Fibroblast of skin of left biceps (primary cell): ENCODE results near the gene RECQL5.
A peak's percentile ranks its signal among the peaks of the same experiment; 100 is the strongest.

Source experiments
- DNase-seq, 2 experiments: peaks; one replicate each; pipeline ENCODE4 v3.0.0-alpha.2; 2013; ENCODE audit warnings: low read depth in 2 of 2

Gene RECQL5

DNA sequence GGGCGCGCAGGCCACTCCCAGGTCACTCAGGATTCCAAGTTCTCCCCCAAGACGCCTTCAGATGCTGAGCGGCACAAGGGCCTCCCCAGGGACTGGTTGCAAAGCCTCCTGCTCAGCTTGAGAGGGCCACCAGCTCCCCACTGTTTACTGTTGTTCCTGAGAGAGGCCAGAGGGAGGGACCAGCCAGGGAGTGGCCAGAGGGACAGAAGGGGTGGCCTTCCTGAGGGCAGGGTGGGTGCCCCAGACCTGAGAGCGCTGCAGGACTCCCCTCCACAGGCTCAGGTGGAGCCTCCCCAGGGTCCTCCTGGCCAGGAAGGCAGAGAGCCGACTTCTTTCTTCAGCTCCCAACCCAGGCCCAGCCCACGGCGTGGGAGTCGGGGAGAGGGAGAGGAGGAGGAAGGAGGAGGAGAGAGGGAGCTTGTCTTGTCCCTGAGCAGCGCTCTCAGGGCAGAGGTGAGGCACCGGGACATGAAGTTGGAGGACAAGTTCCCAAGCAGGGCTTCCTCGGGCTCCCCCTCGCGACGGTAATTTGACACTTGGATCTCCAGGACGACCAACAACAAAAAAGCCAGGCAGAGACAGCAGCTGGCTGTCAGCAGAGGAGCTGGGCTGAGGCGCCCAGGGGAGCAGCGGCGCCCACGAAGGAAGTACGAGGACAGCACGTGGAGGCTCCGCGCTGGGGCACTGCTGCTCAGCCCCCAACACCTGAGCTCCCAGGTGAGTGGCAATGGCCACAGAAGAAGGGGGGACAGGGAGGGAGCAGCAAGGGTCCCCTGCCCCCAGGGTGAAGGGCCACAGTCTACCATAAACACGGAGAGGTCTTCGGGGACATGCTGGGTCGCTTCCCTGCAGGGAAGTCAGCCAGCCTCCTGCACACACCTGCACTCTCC lies 33.2 kb downstream of the RECQL5 start:
- peak; percentile 44 to 56 for DNase-seq

DNA sequence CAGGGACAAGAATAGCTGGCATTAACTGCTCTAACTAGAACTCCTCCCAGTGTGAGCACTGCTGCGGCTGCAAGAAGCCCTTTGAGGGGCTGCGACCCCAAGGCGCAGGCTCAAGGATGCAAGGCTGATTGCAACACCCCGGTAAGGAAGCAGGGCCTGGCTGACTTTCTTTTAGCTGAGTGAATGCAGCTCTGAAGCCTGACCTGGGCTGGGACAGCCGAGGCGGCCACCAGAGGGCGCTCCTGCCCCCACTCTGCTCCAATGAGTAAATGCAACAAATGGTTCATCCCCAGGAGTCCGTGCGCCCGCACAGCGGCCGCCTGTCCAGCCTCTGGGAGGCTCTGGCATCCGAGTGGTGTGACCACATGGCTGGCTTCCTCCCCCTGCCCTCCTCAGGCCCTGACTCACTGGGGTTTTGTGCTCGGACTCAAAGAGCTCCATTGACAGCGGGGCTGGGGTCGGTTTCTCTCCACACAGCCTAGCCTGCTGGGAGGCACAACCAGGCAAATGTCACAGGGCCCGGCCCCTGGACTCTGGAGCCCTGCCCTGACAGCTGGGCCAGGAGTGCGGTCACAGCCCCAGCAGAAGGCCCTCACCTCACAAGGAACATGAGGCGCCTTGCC lies 34.0 kb downstream of the RECQL5 start, which contains the start of gene SMIM5:
Gene SMIM5, plus strand, starts transcription at position 572 of the 623 bp plus-strand sequence. CDS start 6,768 bp downstream, outside the sequence.
- peak; percentile 29 to 30 for DNase-seq

DNA sequence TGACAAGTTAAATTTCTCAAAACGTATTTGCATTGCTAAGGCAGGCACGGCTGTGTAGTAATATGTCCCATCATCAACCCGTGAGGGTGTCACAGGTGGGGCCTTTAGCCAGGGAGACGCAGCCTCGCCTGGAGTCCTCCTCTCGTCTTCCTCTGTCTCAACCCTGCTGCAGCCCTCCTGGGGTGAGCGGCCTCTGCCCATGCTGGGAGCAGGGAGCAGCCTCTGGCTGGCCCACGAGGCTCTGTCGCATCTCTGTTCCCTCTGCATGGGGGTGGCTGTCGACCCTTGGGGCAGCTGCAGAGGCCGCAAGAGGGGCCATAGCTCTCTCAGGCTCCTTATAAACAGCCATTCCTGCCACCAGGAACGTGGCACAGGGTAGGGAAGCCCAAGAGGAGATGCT lies 34.5 kb downstream of the RECQL5 start:
- DNase-seq: no peak

DNA sequence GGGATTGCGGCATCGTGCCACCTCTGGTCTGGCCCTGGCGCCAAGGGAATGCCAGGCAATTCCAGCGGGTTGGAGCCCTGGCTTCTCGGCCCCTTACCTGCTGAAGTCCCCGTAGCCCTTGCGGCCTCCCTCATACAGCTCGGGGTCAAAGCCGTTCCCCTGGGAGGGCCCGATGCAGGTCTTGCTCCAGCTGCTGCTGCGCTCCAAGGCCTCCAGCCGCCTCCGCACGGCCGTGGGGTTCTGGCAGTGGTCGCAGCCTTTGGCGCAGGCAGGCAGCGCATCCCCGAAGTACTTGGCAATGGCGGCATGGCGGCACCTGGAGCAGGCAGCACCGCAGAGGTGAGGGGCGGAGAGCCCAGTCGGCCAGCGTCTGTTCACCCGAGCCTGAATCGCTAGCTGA lies 35.6 kb downstream of the RECQL5 start:
- no peak for DNase-seq

DNA sequence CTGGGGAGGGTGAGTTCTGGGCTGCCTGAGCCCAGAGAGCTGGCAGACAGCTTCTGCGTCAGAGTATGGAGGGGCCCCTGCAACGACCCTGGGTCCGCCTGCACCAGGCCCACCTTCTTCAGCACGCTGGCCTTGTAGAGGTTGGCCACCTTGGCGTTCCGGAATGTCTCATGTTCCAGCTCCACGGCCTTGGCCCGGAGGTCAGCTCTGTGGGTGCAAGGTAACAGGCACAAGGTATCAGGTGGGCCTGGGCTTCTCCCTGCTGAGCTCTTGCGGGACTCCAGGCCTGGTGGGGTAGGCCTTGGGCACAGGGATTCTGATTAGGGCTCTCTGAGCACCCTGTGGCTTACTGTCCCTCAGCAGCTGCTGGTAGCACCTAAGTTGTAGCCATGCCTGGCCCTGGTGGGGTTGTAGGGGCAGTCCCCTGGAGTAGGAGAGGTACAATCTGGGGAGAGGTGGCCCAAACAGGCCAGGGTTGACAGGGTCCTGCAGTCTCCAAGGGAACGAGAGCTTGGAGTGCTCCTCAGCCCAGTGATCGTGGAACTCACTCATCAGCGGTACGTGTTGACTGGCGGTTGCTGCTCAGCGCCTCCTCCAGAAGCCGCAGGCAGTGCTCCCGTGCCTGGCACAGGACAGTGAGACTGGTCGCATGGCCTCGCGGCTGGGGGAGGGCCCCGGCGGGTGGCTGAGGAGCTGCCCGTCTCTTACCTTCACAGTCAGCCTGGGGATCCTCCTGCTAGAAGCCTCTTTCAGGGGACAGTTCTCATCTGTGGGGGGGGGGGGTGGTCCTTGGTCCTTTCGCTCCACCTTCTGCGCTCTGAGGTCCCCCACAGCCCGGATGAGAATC lies 36.7 kb downstream of the RECQL5 start:
- no peak for DNase-seq

DNA sequence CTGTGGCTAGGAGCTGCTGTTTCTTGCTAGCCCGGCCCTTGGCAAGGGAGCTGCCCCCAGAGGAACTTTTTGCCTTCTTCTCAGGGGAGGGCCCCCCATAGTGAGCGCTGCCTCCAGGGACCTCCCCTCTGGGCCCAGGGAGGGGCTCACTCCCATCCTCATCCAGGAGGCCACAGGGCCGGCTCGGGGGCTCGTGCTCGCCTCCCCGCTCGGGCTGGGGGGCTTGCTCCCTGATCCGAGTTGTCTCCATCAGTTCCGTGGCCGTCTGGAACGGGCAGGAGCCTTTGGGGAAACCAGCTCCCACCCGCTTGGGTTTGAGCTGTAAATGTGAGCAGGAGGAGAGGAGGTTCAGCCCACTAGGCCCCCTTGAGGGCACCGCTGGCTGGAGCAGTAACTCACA lies 37.8 kb downstream of the RECQL5 start:
- no peak for DNase-seq

DNA sequence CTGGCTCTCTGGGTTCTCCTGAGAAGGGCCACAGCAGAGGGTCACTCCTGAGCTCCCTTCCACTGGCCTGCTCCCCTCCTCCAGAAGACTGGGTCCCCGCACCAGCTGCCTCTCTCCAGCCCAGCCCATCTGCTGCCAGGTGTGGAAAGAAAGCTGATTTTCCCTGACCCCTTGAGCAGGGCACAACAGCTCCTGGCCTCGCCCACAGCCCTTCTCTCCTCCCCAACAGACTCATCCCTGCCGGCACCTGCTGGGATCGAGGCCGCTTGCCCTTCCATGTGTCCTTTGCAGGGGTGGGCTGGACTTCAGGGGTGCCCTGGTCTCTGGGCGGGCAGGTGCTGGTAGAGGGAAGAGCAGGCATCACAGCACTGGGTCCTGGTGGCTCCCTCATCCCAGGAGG lies 38.5 kb downstream of the RECQL5 start:
- DNase-seq: no peak

DNA sequence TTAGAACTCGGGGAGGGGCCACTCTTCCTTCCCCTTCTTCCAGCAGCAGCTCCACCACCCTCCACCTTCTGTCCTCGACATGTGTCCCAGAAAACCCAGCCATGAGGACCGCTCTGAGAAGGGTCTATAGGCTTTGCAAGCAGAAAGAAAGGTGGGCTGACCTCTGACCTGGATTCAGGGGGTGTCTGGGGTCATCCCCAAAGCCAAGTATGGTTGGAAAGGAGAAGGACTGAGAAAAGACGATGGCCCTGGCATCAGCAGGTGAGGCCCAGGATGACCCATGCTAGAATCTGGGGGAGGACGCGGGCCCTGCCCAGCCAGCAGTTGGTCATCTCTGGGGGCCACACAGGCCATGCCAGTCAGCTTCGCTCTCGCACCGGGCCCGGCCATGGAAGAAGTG lies 39.9 kb downstream of the RECQL5 start:
- no peak for DNase-seq

DNA sequence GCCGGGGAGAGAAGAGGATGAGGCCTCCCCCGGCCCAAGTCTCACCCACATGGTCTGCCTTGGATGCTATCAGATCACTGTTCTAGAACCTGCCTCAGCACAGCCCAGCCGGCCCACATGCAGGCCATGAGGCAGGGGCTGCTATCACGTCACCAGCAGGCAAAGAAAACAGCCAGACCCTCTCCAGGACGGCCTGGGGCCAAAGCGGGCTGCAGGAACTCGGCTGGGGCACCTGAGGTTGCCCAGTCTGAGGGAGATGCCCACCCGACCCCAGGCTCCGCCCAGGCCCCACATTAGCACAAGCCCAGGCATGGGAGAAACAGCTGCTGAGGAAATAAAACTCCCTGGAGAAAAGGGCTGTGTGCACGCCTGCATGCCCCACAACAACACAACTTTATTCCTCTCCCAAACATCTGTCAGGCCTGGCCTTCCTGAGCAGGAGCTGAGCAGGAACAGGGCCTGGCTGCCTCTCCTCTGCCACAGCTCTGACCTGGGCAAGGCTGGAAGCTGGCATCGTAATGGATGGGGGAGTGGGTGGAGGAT lies 40.4 kb downstream of the RECQL5 start:
- no peak for DNase-seq

DNA sequence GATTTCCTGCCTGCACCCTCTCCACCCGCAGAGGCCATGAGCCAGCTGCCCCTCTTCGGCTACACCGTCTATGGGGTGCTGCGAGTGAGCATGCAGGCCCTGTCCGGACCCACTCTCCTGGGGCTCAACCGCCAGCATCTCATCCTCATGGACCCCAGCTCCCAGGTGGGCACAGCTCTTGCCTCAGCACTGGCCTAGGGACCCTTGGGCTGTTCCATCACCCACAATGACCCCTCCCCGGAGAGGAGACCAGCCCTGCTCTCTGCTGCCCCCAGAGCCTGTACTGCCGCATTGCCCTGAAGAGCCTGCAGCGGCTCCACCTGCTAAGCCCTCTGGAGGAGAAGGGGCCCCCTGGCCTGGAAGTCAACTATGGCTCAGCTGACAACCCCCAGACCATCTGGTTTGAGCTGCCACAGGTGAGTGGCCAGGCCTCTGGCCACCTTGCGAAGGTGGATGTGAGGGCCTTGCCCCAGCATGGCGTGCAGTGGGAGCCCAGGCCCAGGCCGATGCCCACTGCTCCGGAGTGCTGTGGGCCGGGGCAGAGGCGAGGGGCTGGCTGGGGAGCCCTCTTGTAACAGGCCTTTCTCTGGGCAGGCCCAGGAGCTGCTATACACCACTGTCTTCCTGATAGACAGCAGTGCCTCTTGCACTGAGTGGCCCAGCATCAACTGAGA lies 41.0 kb downstream of the RECQL5 start:
- DNase-seq: no peak

DNA sequence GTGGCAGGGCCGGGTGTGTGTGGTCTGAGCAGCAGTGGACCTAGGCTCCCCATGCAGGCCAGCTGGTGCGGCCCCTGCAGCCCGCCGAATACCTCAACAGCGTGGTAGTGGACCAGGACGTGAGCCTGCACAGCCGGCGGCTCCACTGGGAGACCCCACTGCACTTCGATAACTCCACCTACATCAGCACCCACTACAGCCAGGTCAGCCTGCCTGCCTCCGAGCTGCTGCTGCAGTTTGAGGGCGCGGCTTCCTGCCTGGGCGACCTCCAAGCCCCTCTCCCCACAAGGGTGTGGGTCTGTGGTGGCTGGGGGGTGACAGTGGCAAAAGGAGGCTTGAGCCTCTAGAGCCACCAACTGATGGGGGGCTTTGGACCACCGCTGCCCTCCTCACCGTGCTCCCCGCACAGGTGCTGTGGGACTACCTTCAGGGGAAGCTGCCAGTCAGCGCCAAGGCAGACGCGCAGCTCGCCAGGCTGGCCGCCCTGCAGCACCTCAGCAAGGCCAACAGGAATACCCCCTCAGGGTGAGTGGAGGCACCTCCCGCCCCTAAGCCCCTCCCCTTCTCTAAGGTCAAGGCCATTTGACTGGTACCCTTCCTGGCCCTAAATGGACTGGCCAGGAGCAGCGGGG lies 42.1 kb downstream of the RECQL5 start:
- no peak for DNase-seq

DNA sequence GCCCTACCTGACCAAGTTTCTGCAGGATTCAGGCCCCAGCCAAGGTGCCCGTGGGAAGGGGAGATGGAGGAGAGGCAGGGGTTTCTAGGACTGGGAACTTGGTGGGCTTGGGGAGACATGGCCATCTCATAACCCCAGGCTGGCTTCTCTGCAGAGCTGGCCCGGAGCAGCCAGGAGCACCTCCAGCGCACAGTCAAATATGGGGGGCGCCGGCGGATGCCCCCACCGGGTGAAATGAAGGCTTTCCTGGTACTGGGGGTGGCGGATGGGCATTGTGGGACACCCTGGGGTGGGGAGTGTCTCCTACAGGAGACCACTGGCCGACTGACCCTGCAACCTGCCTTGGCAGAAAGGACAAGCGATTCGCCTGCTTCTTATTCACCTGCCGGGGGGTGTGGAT lies 42.9 kb downstream of the RECQL5 start:
- DNase-seq: no peak

DNA sequence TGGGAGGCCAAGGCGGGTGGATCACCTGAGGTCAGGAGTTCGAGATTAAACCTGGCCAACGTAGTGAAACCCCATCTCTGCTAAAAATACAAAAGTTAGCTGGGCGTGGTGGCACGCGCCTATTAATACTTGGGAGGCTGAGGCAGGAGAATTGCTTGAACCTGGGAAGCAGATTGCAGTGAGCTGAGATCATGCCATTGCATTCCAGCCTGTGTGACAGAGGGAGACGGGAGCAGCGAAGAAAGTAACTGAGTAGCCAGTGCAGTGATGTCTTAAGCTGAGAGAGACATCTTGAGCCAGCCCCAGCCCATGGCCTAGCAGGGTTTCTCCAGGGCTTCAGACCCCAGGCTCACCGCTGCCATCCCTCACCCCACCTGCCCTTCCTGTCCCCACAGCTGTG lies 43.6 kb downstream of the RECQL5 start:
- DNase-seq: no peak

DNA sequence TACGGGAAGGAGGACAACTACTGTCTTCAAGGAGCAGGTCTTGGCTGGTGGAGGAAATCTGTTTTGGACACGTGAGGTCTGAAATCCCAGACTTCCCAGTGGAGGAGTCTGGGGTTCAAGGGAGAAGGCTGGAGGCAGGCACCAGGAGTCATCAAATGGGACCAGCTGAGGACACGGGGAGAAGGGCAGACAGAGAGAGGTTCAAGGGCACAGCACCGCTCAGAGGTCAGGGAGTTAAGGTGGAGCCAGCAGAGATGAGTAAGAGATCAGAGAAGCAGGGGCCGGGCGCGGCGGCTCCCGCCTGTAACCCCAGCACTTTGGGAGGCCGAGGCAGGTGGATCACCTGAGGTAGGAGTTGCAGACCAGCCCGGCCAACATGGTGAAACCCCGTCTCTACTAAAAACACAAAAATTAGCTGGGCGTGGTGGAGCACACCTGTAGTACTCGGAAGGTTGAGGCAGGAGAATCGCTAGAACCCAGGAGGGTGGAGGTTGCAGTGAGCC lies 44.1 kb downstream of the RECQL5 start:
- no peak for DNase-seq

DNA sequence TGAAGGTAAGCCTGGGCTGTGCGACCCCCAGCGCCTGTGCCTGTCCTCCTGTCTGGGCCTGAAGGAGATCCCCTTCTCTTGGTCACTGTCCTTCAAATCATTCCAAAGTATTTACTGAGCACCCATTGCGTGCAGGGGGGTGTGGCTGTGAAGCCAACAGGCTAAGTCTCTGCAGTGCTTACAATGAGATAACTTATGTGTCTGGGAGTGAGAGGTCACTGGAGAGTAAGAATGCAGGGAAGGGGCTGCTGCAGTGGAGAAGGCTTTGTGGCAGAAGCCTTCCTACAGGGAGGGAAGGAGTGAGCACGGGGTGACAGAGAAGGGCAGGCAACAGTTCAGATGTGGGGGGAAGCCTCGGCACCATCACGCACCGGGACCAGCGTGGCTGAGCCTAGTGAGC lies 44.9 kb downstream of the RECQL5 start:
- DNase-seq: no peak

DNA sequence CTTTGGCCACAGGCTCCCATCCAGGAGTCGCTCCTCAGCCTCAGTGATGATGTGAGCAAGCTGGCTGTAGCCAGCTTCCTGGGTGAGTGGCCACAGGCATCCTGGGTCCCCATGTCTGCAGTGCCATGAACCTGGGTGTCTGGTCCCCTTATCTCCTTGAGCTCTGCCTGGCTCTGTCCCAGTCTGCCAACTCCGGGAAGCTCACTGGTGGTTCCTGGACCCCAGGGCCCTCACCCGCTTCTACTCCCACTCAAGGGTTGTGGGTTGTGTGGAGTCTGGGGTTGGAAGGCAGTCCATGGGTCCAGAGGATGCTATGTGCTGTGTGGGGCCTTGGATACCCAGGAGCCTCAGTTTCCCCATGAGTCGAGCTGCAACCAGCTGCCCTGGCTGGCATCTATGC lies 45.5 kb downstream of the RECQL5 start:
- no peak for DNase-seq

DNA sequence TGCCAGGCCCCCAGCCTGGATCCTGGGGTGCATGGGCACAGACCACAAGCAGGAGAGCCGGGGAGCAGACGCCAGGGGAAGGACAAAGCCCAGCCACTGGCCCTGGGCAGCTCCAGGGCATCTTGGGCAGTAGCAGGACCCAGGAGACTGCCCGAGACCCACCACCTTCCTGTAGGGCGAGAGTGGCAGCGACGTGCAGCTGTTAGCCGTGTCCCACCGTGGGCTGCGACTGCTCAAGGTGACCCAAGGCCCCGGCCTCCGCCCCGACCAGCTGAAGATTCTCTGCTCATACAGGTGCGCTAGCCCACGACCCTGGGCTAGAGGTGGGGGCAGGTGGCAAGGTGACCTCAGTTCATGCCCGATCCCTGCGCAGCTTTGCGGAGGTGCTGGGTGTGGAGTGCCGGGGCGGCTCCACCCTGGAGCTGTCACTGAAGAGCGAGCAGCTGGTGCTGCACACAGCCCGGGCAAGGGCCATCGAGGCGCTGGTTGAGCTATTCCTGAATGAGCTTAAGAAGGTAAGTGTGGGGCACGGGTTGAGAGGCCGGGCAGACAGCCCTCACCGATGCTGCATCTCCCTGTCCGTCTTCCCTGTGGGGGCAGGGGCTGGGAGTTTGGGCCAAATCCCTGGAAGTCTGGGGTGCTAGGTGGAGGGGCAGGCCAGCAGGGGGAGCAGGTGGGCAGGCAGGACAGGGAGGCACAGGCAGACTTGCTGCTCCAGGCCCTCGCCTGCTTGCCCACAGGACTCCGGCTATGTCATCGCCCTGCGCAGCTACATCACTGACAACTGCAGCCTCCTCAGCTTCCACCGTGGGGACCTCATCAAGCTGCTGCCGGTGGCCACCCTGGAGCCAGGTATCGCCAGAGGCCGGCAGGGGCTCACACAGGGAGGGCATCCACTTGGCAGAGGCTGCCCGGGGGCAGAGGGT lies 47.2 kb downstream of the RECQL5 start:
- no peak for DNase-seq

DNA sequence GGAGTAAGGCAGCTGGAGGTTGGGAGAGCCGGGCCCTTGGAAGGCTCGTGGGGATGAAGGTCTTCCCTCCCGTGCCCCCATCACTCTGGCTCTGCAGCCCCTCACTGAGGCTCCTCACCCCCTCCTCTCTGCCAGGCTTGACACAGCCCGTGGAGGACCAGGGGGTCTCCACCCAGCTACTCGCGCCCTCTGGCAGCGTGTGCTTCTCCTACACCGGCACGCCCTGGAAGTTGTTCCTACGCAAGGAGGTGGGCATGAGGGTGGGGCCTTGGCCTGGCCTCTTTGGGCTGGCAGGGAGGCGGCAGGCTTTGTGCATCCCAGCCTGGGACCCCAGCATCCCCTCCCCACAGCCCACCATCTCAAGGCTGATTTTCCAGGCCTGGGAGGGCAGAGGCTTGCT lies 49.3 kb downstream of the RECQL5 start:
- no peak for DNase-seq

DNA sequence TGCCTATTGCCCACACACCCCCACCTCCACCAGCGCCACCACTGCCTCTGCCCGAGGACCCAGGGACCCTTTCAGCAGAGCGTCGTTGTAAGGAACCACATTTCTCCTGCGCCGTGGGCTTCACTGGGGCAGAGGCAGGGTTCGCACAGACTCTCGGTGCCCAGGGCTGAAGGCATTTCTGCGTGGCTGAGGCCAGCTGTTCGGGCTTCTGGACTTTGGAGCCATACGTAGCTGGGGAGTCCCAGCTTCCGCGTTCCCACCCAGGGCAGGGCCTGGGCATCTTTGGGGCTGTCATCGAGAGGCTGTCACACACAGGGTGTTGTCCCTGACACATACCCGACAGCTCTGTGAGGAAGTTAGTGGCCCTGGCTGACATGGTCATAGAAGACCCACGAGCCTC lies 49.7 kb downstream of the RECQL5 start:
- no peak for DNase-seq
